ENCODE measurements around the gene SDS. TPM values are rescaled to one million over a fixed set of nuclear protein-coding genes. Genes with fewer than 3 reads are reported as not detected.

SDS gene
- total RNA-seq, 2 donors from 2014 or later = 1.3 TPM; not detected in 1

- no peak for DNase-seq (ENCODE audit: low spot score)
- TF ChIP-seq CTCF (IDR thresholded peaks at IDR 0.05) = no peak
- no peak overlapping the region for H3K4me3 ChIP-seq
- H3K27me3 ChIP-seq = no peaks in the 10 kb centered on the region
- H3K36me3 ChIP-seq = peaks cover 37% of the 10 kb centered on the region
- H3K4me1 ChIP-seq = no peaks in the 10 kb centered on the region
- H3K27ac ChIP-seq = no peak overlapping the region
- H3K9me3 ChIP-seq = no peaks in the 10 kb centered on the region
These were observed 11.9 kb downstream of the SDS start for GRCh38 chr12:113391650-113392337.

GRCh38 chr12:113391145-113391544 is 12.5 kb downstream of the SDS start:
- no peak for TF ChIP-seq CTCF (IDR thresholded peaks at IDR 0.05)
- no peak for DNase-seq (ENCODE audit: low spot score)
- no peaks in the 10 kb centered on the region for H3K9me3 ChIP-seq
- H3K4me1 ChIP-seq = no peaks in the 10 kb centered on the region
- H3K36me3 ChIP-seq = peaks cover 43% of the 10 kb centered on the region
- H3K27me3 ChIP-seq = no peaks in the 10 kb centered on the region
- H3K27ac ChIP-seq = no peak overlapping the region
- H3K4me3 ChIP-seq = no peak overlapping the region

- TF ChIP-seq CTCF (IDR thresholded peaks at IDR 0.05) = no peak
- no peak for DNase-seq (ENCODE audit: low spot score)
- Histone ChIP-seq H3K27ac (no peak overlapping the region), H3K4me1 (no peaks in the 10 kb centered on the region), H3K36me3 (peaks cover 51% of the 10 kb centered on the region), H3K27me3 (no peaks in the 10 kb centered on the region), H3K9me3 (no peaks in the 10 kb centered on the region), H3K4me3 (no peak overlapping the region)
These were observed 13.3 kb downstream of the SDS start for GRCh38 chr12:113390064-113391043.

GRCh38 chr12:113388351-113388750 is 15.3 kb downstream of the SDS start:
- no peak for TF ChIP-seq CTCF (IDR thresholded peaks at IDR 0.05)
- H3K36me3 ChIP-seq = peaks cover 69% of the 10 kb centered on the region
- no peak for DNase-seq (ENCODE audit: low spot score)

GRCh38 chr12:113387631-113388030 is 16.1 kb downstream of the SDS start:
- Histone ChIP-seq H3K4me1 (no peaks in the 10 kb centered on the region), H3K27me3 (no peaks in the 10 kb centered on the region), H3K9me3 (no peaks in the 10 kb centered on the region), H3K4me3 (no peak overlapping the region), H3K36me3 (peaks cover 73% of the 10 kb centered on the region), H3K27ac (no peak overlapping the region)
- TF ChIP-seq CTCF (IDR thresholded peaks at IDR 0.05) = no peak
- DNase-seq (ENCODE audit: low spot score) = no peak

More at GRCh38 chr12:113388351-113388750, 15.3 kb downstream of the SDS start:
- no peaks in the 10 kb centered on the region for H3K4me1 ChIP-seq
- no peak overlapping the region for H3K4me3 ChIP-seq
- no peaks in the 10 kb centered on the region for H3K27me3 ChIP-seq
- no peak overlapping the region for H3K27ac ChIP-seq
- no peaks in the 10 kb centered on the region for H3K9me3 ChIP-seq
